Measurements from ENCODE around the gene CFAP68. TPM values are rescaled to one million over a fixed set of nuclear protein-coding genes. Genes with fewer than 3 reads are reported as not detected.

Gene CFAP68
- total RNA-seq, 4 donors from 2014 or later: 12.2 to 40.0 (median 20.2) TPM

DNA sequence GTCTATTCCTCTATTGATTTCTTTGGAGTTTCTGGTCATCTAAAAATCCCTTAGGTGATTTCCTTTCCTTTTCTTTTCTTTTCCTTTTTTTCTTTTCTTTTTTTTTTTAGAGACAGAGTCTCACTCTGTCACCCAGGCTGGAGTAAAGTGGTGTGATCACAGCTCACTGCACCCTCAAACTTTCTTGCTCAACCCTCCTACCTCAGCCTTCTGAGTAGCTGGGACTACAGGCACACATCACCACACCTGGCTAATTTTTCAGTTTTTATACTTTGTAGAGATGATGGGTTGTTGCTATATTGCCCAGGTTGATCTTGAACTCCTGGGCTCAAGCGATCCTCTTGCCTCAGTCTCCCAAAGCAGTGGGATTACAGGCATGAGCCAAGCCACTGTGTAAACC, 37.4 kb downstream of the CFAP68 start:
- no peak for TF ChIP-seq CTCF (IDR thresholded peaks at IDR 0.05)
- ATAC-seq (ENCODE audit: low FRiP score) (no peak), DNase-seq (ENCODE audit: low spot score) (no peak)

DNA sequence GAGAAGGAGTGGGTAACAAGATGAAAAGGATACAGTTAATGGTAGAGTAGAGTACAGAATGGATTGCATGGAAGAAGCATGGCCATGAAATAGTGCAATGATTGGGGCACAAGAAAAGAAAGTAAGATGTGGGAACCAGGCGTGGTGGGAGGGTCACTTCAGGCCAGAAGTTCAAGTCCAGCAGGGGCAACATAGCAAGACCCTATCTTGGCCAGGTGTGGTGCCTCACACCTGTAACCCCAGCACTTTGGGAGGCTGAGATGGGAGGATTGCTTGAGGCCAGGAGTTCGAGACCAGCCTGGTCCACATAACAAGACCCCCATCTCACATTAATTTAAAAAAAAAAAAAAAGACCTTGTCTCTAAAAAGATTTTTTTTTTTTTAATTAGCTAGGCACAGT, 38.0 kb downstream of the CFAP68 start:
- TF ChIP-seq CTCF (IDR thresholded peaks at IDR 0.05): no peak
- no peak for ATAC-seq (ENCODE audit: low FRiP score)
- DNase-seq (ENCODE audit: low spot score): no peak

GRCh38 chr11:111917788-111918187, 38.4 kb downstream of the CFAP68 start:
- ATAC-seq (ENCODE audit: low FRiP score) (no peak), DNase-seq (ENCODE audit: low spot score) (no peak)
- no peak for TF ChIP-seq CTCF (IDR thresholded peaks at IDR 0.05)

DNA sequence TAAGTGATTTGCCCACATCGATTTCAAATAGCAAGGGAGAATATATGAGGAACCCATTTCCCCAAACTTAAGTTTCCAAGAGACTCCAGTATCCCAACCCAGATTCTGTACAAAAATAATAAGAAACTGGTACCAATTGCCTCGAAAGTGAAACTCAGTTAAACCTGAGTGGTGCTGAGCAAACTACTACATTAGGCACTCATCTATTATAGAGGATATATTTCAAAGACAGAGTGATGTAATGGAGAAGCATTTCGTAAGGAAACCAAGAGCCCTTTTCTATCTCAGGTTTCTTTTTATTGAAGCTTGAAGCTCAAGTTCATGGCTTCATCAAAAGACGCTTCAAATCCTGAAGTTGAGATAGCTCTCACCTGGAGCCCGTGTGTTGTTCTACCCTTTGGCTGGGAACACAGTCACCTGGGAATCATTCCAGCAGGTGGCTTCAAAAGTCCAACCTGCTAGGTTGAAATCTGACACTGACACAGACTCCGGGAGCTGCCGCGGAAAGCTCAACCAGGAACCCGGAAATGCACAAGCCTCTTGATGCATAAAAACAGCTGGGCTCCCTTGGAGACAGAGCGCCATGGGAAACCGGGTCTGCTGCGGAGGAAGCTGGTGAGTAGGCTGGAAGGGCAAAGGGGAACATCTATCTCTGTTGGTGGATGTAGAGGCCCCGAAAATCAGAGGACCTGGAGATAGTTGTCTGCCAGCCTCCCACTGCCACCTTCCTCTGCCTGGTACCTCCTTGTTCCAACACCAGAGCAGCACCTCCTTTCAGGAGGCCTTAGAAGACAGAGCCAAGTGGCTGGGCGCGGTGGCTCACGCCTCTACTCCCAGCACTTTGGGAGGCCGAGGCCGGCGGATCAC, 39.3 kb downstream of the CFAP68 start, which contains the start of gene C11orf52:
TSS of gene C11orf52 (plus strand) at position 524 of the 867 bp plus-strand sequence. CDS start at position 584, 60 bp downstream.
- no peak for TF ChIP-seq CTCF (IDR thresholded peaks at IDR 0.05)
- ATAC-seq (ENCODE audit: low FRiP score): peak; percentile 70

GRCh38 chr11:111920908-111921307, 41.6 kb downstream of the CFAP68 start:
- DNase-seq (ENCODE audit: low spot score) (no peak), ATAC-seq (ENCODE audit: low FRiP score) (no peak)
- no peak for TF ChIP-seq CTCF (IDR thresholded peaks at IDR 0.05)

More for the DNA sequence above, 39.3 kb downstream of the CFAP68 start, which contains the start of gene C11orf52:
- DNase-seq (ENCODE audit: low spot score): no peak

GRCh38 chr11:111921541-111922230, 42.3 kb downstream of the CFAP68 start:
- TF ChIP-seq CTCF (IDR thresholded peaks at IDR 0.05): no peak
- DNase-seq (ENCODE audit: low spot score) (no peak), ATAC-seq (ENCODE audit: low FRiP score) (no peak)
